CD4-positive, alpha-beta T cell (primary cell): ENCODE measurements around the gene TTLL9. TPM values are rescaled to one million over a fixed set of nuclear protein-coding genes. Genes with fewer than 3 reads are reported as not detected.

Experiments
- ATAC-seq: fragments of 200-7000 bp; cut with Tn5 transposase; one replicate; pipeline ENCODE4 v1.10.0; 2022; ENCODE audit warnings: mild to moderate bottlenecking; ENCODE audit not compliant: poor library complexity
- CTCF ChIA-PET: fragments of 350-600 bp; sonication (Branson Sonifier 250); formaldehyde crosslinking; loops from one replicate; lab custom pipeline; 2021; ENCODE audit warnings: antibody characterized with exemption, inconsistent platforms; lab: Charles Lee
- POLR2A ChIA-PET: fragments of 350-600 bp; sonication (Branson Sonifier 250); formaldehyde crosslinking; loops from one replicate; lab custom pipeline; 2021; ENCODE audit warnings: antibody characterized with exemption, inconsistent platforms; lab: Charles Lee
- DNase-seq, 14 experiments: peaks; one replicate each; pipeline ENCODE4 v3.0.0-alpha.2; 2013 to 2020; ENCODE audit warnings: mixed read lengths in 2 of 14
- H3K27ac ChIP-seq, 2 donors: one replicate each; pipeline versions ENCODE4 v1.5.1 to v1.7.0; 2013; ENCODE audit warnings: low read length in 2 of 2, low read depth in 1 of 2, mild to moderate bottlenecking in 1 of 2
- H3K27me3 ChIP-seq, 2 experiments: 1 replicate in 1 of 2; 2 replicates in 1 of 2; pipeline versions ENCODE4 v1.6.1 to v1.7.0; 2013; ENCODE audit warnings: low read length in 2 of 2, control low read depth in 1 of 2, mild to moderate bottlenecking in 1 of 2, moderate library complexity in 1 of 2; ENCODE audit not compliant: insufficient read depth in 2 of 2, control insufficient read depth in 1 of 2
- H3K36me3 ChIP-seq: one replicate; pipeline ENCODE4 v1.6.1; 2013; ENCODE audit warnings: low read length, control low read depth; ENCODE audit not compliant: insufficient read depth
- H3K4me1 ChIP-seq: one replicate; pipeline ENCODE4 v1.6.1; 2013; ENCODE audit warnings: low read length, control low read depth; ENCODE audit not compliant: insufficient read depth
- H3K4me3 ChIP-seq: one replicate; pipeline ENCODE4 v1.5.1; 2013; ENCODE audit warnings: mild to moderate bottlenecking, low read length, moderate library complexity
- H3K9me3 ChIP-seq, 2 experiments: 1 replicate in 1 of 2; 2 replicates in 1 of 2; pipeline versions ENCODE4 v1.6.1 to v1.7.0; 2013; ENCODE audit warnings: low read length in 2 of 2, mild to moderate bottlenecking in 2 of 2, control low read depth in 1 of 2, moderate library complexity in 1 of 2; ENCODE audit not compliant: control insufficient read depth in 1 of 2, insufficient read depth in 1 of 2
- H3K27ac Mint-ChIP-seq: one replicate; pipeline ENCODE4 v1.8.0; 2020; ENCODE audit warnings: mixed read lengths
- H3K27me3 Mint-ChIP-seq: one replicate; pipeline ENCODE4 v1.8.0; 2021; ENCODE audit warnings: mixed read lengths
- H3K36me3 Mint-ChIP-seq: one replicate; pipeline ENCODE4 v1.8.0; 2021; ENCODE audit warnings: low read depth, mixed read lengths
- H3K4me1 Mint-ChIP-seq: one replicate; pipeline ENCODE4 v1.8.0; 2021; ENCODE audit warnings: low read depth, mixed read lengths
- H3K4me3 Mint-ChIP-seq: one replicate; pipeline ENCODE4 v1.8.0; 2020; ENCODE audit warnings: mild to moderate bottlenecking, mixed read lengths
- H3K9me3 Mint-ChIP-seq: one replicate; pipeline ENCODE4 v1.8.0; 2020; ENCODE audit warnings: mixed read lengths
- CTCF ChIP-seq: fragments of 200-600 bp; IDR thresholded peaks from one replicate; pipeline ENCODE4 v1.8.0; 2022; ENCODE audit warnings: antibody characterized with exemption, mild to moderate bottlenecking
- intact Hi-C, 2 experiments: fragments of 100-400 bp; cut with DNase I in 1 of 2; cut with micrococcal nuclease in 1 of 2; formaldehyde crosslinking; loops; one replicate each; pipeline versions ENCODE4 v1.15.1 to v1.9.0; 2023 to 2025; cut with DNase I, micrococcal nuclease
- total RNA-seq, 174 experiments: library from RNA in 2 of 174; stranded (reverse) in 2 of 174; gene quantifications; one replicate each; pipeline ENCODE4 v1.2.3 and lab custom pipeline; 2021 to 2026

Gene TTLL9
- total RNA-seq, 2 experiments from 2014 or later, result not detected

GRCh38 chr20:31962761-31963160, 92.3 kb downstream of the TTLL9 start:
- Histone ChIP-seq H3K36me3 (no peaks in the 10 kb centered on the region), H3K4me3 (no peak overlapping the region), H3K27ac (no peak overlapping the region), H3K4me1 (peaks cover 2% of the 10 kb centered on the region), H3K27me3 (peaks cover 13 to 23% of the 10 kb centered on the region in 2 experiments), H3K9me3 (peaks cover 0 to 3% of the 10 kb centered on the region in 2 experiments)
- ATAC-seq (no peak), DNase-seq (no peak)
- H3K27me3 Mint-ChIP-seq, result peaks cover 76% of the 10 kb centered on the region
- H3K4me1 Mint-ChIP-seq, result peaks cover 5% of the 10 kb centered on the region
- no peaks in the 10 kb centered on the region for H3K9me3 Mint-ChIP-seq
- no peak overlapping the region for H3K4me3 Mint-ChIP-seq
- no peak overlapping the region for H3K27ac Mint-ChIP-seq
- CTCF ChIA-PET, result no interaction called here
- no peak for TF ChIP-seq CTCF
- POLR2A ChIA-PET, result no interaction called here
- intact Hi-C loops, result no loop called here
- H3K36me3 Mint-ChIP-seq, result no peaks in the 10 kb centered on the region

- Histone ChIP-seq H3K36me3 (no peaks in the 10 kb centered on the region), H3K9me3 (peaks cover 0 to 10% of the 10 kb centered on the region in 2 experiments), H3K27me3 (peaks cover 16 to 27% of the 10 kb centered on the region in 2 experiments), H3K27ac (no peak overlapping the region), H3K4me1 (peaks cover 10% of the 10 kb centered on the region), H3K4me3 (no peak overlapping the region)
- no peak for ATAC-seq
- Mint-ChIP-seq H3K9me3 (no peaks in the 10 kb centered on the region), H3K27me3 (peaks cover 77% of the 10 kb centered on the region), H3K27ac (no peak overlapping the region), H3K4me3 (no peak overlapping the region), H3K4me1 (peaks cover 10% of the 10 kb centered on the region), H3K36me3 (no peaks in the 10 kb centered on the region)
- TF ChIP-seq CTCF, result no peak
- intact Hi-C loops, result no loop called here
- CTCF ChIA-PET, result interaction anchor here (0.9 kb wide), 1 partner anchor 12 kb away, joined by 4 read pairs; the partner anchor contains the start of gene PDRG1
- no peak for DNase-seq
- POLR2A ChIA-PET, result no interaction called here
Measured at GRCh38 chr20:31963889-31964288, 93.5 kb downstream of the TTLL9 start.

DNA sequence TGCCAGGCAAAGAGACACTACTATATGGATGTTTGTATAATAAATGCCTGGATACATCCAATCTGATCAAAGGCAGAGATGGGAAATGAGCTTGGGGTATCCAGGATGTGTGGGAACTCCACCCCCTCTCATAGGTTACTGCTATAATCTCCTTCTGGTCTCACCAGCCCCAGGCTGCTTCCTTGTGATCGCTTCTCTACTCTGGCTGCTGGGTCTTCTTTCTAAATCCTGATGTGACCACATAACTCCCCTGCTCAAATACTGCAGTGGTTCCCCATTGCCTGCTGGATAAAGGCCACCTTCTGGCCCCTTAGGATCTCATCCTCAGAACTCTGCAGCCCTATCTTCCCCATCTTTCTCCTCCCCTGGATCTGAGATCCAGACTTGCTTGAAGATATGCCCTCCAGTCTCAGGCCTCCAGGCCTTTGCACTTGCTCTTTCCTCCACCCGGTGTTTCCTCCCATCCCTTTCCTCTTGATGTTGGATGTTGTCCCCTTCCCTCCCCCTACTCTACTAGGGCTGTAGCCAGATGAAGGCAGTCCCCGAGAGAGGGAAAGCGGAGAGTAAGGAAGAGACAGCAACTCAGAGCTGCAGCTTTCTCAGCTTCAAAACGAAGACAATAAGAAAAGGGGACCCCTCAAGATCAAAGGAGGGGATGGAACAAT, 96.7 kb downstream of the TTLL9 start:
- intact Hi-C loops, result loop anchor here in 1 of 2 experiments (2.0 kb wide), 1 partner anchor 14 kb away; the partner anchor contains the start of gene PDRG1
- H3K36me3 Mint-ChIP-seq, result no peaks in the 10 kb centered on the region

More for the DNA sequence above, 96.7 kb downstream of the TTLL9 start:
- Mint-ChIP-seq H3K4me3 (no peak overlapping the region), H3K9me3 (no peaks in the 10 kb centered on the region), H3K27me3 (peaks cover 81% of the 10 kb centered on the region), H3K27ac (no peak overlapping the region), H3K4me1 (peaks cover 10% of the 10 kb centered on the region)
- Histone ChIP-seq H3K27me3 (peaks cover 27 to 55% of the 10 kb centered on the region in 2 experiments), H3K4me1 (peaks cover 10% of the 10 kb centered on the region), H3K36me3 (no peaks in the 10 kb centered on the region), H3K9me3 (peaks cover 0 to 10% of the 10 kb centered on the region in 2 experiments), H3K4me3 (no peak overlapping the region), H3K27ac (no peak overlapping the region)
- no peak for DNase-seq
- CTCF ChIA-PET, result interaction anchor here (0.9 kb wide), 1 partner anchor 15 kb away, joined by 3 read pairs; the partner anchor contains the start of gene PDRG1
- TF ChIP-seq CTCF, result no peak
- ATAC-seq, result no peak
- POLR2A ChIA-PET, result no interaction called here
